Endothelial cell (in vitro differentiated cells): ENCODE measurements around the gene UBALD2. TPM values are rescaled to one million over a fixed set of nuclear protein-coding genes. Genes with fewer than 3 reads are reported as not detected.
A peak's percentile ranks its signal among the peaks of the same experiment; 100 is the strongest.

ENCODE experiments used
- DNase-seq: peaks from one replicate; pipeline ENCODE4 v3.0.0; 2021; ENCODE audit warnings: low spot score
- H3K27ac Mint-ChIP-seq: one replicate; pipeline ENCODE4 v1.8.0; 2021; ENCODE audit warnings: mixed read lengths, inconsistent platforms; ENCODE audit not compliant: unreplicated experiment
- H3K27me3 Mint-ChIP-seq: one replicate; pipeline ENCODE4 v1.8.0; 2021; ENCODE audit warnings: mild to moderate bottlenecking, moderate library complexity, mixed read lengths, inconsistent platforms; ENCODE audit not compliant: unreplicated experiment
- H3K36me3 Mint-ChIP-seq: one replicate; pipeline ENCODE4 v1.8.0; 2021; ENCODE audit warnings: mild to moderate bottlenecking, low read depth, mixed read lengths, inconsistent platforms; ENCODE audit not compliant: unreplicated experiment
- H3K4me1 Mint-ChIP-seq: one replicate; pipeline ENCODE4 v1.8.0; 2021; ENCODE audit warnings: mild to moderate bottlenecking, mixed read lengths, inconsistent platforms; ENCODE audit not compliant: unreplicated experiment
- H3K4me3 Mint-ChIP-seq: one replicate; pipeline ENCODE4 v1.8.0; 2021; ENCODE audit warnings: mild to moderate bottlenecking, mixed read lengths, inconsistent platforms; ENCODE audit not compliant: unreplicated experiment
- H3K9me3 Mint-ChIP-seq: one replicate; pipeline ENCODE4 v1.8.0; 2021; ENCODE audit warnings: mixed read lengths, inconsistent platforms; ENCODE audit not compliant: unreplicated experiment
- total RNA-seq: library from RNA; stranded (reverse); fragmentation: NEBNext Ultra II Directional; extraction: Animal tissue kit (Norgen Biotek cat#: 25700); gene quantifications from one replicate; pipeline ENCODE4 v1.2.1, GENCODE V29; 2021; ENCODE audit not compliant: unreplicated experiment
- TF ChIP-seq, protein P1 (sequence below): fragments of 200-600 bp; sonication (generic); IDR thresholded peaks from one replicate; pipeline ENCODE4 v1.5.0; 2021; ENCODE audit warnings: antibody characterized with exemption; ENCODE audit not compliant: unreplicated experiment

UBALD2 gene
- total RNA-seq, 1 donor from 2014 or later: 90.4 TPM

DNA sequence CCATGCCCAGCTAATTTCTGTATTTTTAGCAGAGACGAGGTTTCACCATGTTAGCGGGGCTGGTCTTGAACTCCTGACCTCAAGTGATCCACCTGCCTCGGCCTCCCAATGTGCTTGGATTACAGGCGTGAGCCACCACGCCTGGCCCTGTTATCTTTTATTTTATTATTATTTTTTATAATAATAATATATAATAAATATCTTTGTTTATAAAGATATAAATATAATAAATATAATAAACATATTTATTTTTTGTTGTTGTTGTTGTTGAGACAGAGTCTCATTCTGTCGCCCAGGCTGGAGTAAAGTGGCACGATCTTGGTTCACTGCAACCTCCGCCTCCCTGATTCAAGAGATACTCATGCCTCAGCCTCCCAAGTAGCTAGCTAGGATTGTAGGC, 17.8 kb upstream of the UBALD2 start:
- Mint-ChIP-seq H3K36me3 (no peaks in the 10 kb centered on the region), H3K4me1 (peaks cover 10% of the 10 kb centered on the region), H3K9me3 (no peaks in the 10 kb centered on the region), H3K27me3 (peaks cover 2% of the 10 kb centered on the region), H3K4me3 (no peak overlapping the region), H3K27ac (no peak overlapping the region)
- DNase-seq: no peak
- TF ChIP-seq, protein P1, sequence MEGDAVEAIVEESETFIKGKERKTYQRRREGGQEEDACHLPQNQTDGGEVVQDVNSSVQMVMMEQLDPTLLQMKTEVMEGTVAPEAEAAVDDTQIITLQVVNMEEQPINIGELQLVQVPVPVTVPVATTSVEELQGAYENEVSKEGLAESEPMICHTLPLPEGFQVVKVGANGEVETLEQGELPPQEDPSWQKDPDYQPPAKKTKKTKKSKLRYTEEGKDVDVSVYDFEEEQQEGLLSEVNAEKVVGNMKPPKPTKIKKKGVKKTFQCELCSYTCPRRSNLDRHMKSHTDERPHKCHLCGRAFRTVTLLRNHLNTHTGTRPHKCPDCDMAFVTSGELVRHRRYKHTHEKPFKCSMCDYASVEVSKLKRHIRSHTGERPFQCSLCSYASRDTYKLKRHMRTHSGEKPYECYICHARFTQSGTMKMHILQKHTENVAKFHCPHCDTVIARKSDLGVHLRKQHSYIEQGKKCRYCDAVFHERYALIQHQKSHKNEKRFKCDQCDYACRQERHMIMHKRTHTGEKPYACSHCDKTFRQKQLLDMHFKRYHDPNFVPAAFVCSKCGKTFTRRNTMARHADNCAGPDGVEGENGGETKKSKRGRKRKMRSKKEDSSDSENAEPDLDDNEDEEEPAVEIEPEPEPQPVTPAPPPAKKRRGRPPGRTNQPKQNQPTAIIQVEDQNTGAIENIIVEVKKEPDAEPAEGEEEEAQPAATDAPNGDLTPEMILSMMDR: no peak

DNA sequence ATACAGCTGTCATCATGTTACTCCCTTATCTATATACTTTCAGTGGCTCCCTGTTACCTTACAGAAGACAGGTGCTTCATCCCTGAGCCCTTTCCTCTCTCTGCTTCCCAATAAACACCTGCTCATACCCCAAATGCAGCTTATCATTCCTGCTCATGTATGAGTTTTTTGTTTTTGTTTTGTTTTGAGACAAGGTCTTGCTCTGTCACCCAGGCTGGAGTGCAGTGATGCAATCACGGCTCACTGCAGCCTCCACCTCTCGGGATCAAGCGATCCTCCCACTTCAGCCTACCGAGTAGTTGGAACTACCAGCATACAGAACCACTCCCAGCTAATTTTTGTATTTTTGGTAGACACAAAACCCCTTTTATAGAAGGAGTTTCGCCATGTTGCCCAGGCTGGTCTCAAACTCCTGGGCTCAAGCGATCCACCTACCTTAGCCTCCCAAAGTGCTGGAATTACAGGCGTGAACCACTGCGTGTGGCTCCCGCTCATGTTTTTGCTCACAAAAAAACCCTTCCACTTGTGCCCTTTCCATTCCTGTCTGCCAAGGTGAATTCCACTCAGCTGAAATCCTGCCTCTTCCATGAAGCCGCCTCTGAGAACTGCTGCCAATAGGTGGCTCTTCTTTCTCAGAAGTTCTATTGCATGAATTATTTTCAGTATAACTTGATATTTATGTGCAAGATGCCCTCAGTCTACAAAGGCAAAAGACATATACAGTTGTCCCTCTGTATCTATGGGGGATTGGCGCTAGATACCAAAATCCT, 16.9 kb upstream of the UBALD2 start:
- no peak overlapping the region for H3K4me3 Mint-ChIP-seq
- H3K36me3 Mint-ChIP-seq: no peaks in the 10 kb centered on the region
- H3K4me1 Mint-ChIP-seq: peaks cover 19% of the 10 kb centered on the region
- H3K27me3 Mint-ChIP-seq: peaks cover 4% of the 10 kb centered on the region
- H3K27ac Mint-ChIP-seq: no peak overlapping the region
- TF ChIP-seq, protein P1: no peak
- H3K9me3 Mint-ChIP-seq: no peaks in the 10 kb centered on the region
- DNase-seq: no peak

DNA sequence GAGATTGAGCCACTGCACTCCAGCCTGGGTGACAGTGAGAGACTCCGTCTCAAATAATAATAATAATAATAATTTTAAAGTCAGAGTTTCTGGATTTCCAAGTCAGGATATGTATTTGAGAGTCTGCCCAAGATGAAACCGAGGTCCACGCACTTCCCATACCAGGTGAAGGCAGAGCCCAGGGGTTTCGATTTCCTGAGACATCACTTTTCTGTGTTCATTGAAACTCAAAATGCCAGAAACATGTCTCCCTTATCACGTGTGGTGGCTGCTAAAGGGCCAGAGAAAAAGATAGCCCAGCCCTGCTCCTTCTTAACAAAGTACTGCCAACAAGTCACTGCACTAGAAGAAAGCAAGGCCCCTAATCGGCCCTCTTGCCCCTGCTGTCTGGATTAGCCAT, 15.0 kb upstream of the UBALD2 start:
- Mint-ChIP-seq H3K27ac (no peak overlapping the region), H3K4me3 (no peak overlapping the region), H3K36me3 (no peaks in the 10 kb centered on the region)

DNA sequence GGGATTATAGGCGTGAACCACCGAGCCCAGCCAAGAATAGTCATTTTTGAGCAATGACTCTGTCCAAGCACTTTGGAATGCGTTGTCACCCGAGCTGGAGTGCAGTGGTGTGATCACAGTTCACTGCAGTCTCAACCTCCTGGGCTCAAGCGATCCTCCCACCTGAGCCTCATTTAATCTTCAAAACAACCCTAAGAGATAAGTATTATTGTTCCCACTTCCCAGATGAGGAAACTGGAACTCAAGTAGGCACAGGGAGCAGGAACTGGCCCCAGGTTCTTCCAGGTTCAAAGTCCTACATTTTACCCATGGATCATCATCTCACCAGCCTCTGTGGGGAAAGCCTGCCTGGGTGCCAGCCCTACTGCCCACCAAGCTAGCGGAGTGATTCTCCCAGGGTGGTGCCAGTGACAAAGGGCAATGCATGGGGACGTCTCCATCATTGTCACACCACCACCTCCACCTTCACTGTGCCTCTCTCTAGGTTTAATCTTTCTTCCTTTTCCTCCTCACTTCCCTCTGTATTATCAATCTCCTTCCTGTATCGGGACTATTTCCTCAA, 13.6 kb upstream of the UBALD2 start:
- TF ChIP-seq, protein P1: no peak
- Mint-ChIP-seq H3K4me1 (peaks cover 24% of the 10 kb centered on the region), H3K4me3 (peak overlapping the region; percentile 26), H3K27ac (no peak overlapping the region), H3K27me3 (peaks cover 4% of the 10 kb centered on the region), H3K36me3 (no peaks in the 10 kb centered on the region), H3K9me3 (no peaks in the 10 kb centered on the region)
- DNase-seq: no peak

More for the DNA sequence above, 15.0 kb upstream of the UBALD2 start:
- TF ChIP-seq, protein P1: no peak
- Mint-ChIP-seq H3K27me3 (peaks cover 4% of the 10 kb centered on the region), H3K4me1 (peaks cover 20% of the 10 kb centered on the region), H3K9me3 (no peaks in the 10 kb centered on the region)
- DNase-seq: no peak
